ENCODE results near the gene DCTN3.

The DCTN3 gene

GRCh38 chr9:34664281-34665066, 44.2 kb upstream of the DCTN3 start:
- peak overlapping the region; percentile 58 to 90 for H3K18ac ChIP-seq (ENCODE audit: low read depth in 1 of 2, low read length in 2 of 2)
- peak overlapping the region; percentile 46 for H2AFZ ChIP-seq (ENCODE audit: low read depth, low read length)
- peak overlapping the region; percentile 56 for H4K91ac ChIP-seq (ENCODE audit: low read length)
- no peak overlapping the region for H2AK5ac ChIP-seq (ENCODE audit: low read length, severe bottlenecking)
- H2BK5ac ChIP-seq (ENCODE audit: low read depth, low read length, poor library complexity, severe bottlenecking) = no peak overlapping the region
- H3K4me3 ChIP-seq (ENCODE audit: insufficient read depth in 1 of 2, low read depth in 1 of 2, low read length in 2 of 2) = peak overlapping the region; percentile 60 to 85
- H2BK12ac ChIP-seq (ENCODE audit: low read length in 2 of 2) = peak overlapping the region; percentile 18 to 50
- H3K9ac ChIP-seq (ENCODE audit: low read length) = peak overlapping the region; percentile 89
- peak overlapping the region; percentile 42 to 68 for H3K4ac ChIP-seq (ENCODE audit: low read depth in 1 of 2, low read length in 2 of 2)
- H3K4me2 ChIP-seq (ENCODE audit: low read length, poor library complexity, severe bottlenecking) = peak overlapping the region; percentile 71
- no peak overlapping the region for H3K23ac ChIP-seq (ENCODE audit: low read length in 2 of 2)
- H3K4me1 ChIP-seq (ENCODE audit: control insufficient read depth, insufficient read depth, low read depth, low read length) = peaks cover 4% of the 10 kb centered on the region
- H2BK120ac ChIP-seq (ENCODE audit: low read depth, low read length) = no peak overlapping the region
- H3K27me3 ChIP-seq (ENCODE audit: control insufficient read depth in 1 of 2, insufficient read depth in 1 of 2, low read length in 2 of 2) = no peaks in the 10 kb centered on the region
- H4K8ac ChIP-seq (ENCODE audit: low read length) = peak overlapping the region; percentile 69
- no peaks in the 10 kb centered on the region for H3K9me3 ChIP-seq (ENCODE audit: control insufficient read depth, low read length)
- H2BK15ac ChIP-seq (ENCODE audit: low read depth, poor library complexity, severe bottlenecking) = no peak overlapping the region
- H3K14ac ChIP-seq (ENCODE audit: low read length in 2 of 2) = peak overlapping the region in 1 of 2 experiments; percentile 30
- DNase-seq = peak; percentile 85
- WGBS = 8% methylated on average over 17 of the region's 18 CpGs
- peak overlapping the region; percentile 49 for H3K27ac ChIP-seq (ENCODE audit: low read length, poor library complexity, severe bottlenecking)
- peaks cover 20% of the 10 kb centered on the region for H3K79me1 ChIP-seq (replicated peaks; ENCODE audit: low read length, poor library complexity, severe bottlenecking)
- H3K36me3 ChIP-seq (ENCODE audit: control insufficient read depth in 1 of 2, insufficient read depth in 2 of 2, low read depth in 1 of 2, low read length in 2 of 2) = peaks cover 19 to 43% of the 10 kb centered on the region in 2 experiments

GRCh38 chr9:34663303-34663605, 43.0 kb upstream of the DCTN3 start:
- H4K8ac ChIP-seq (ENCODE audit: low read length) = no peak overlapping the region
- no peak overlapping the region for H2BK120ac ChIP-seq (ENCODE audit: low read depth, low read length)
- H3K27ac ChIP-seq (ENCODE audit: low read length, poor library complexity, severe bottlenecking) = no peak overlapping the region
- no peak overlapping the region for H3K23ac ChIP-seq (ENCODE audit: low read length in 2 of 2)
- H3K27me3 ChIP-seq (ENCODE audit: control insufficient read depth in 1 of 2, insufficient read depth in 1 of 2, low read length in 2 of 2) = no peaks in the 10 kb centered on the region
- no peak overlapping the region for H3K14ac ChIP-seq (ENCODE audit: low read length in 2 of 2)
- no peak for DNase-seq
- H2AFZ ChIP-seq (ENCODE audit: low read depth, low read length) = no peak overlapping the region
- H2BK15ac ChIP-seq (ENCODE audit: low read depth, poor library complexity, severe bottlenecking) = no peak overlapping the region
- H3K79me1 ChIP-seq (replicated peaks; ENCODE audit: low read length, poor library complexity, severe bottlenecking) = peaks cover 15% of the 10 kb centered on the region
- no peaks in the 10 kb centered on the region for H3K9me3 ChIP-seq (ENCODE audit: control insufficient read depth, low read length)
- H3K4me3 ChIP-seq (ENCODE audit: insufficient read depth in 1 of 2, low read depth in 1 of 2, low read length in 2 of 2) = no peak overlapping the region
- H2BK5ac ChIP-seq (ENCODE audit: low read depth, low read length, poor library complexity, severe bottlenecking) = no peak overlapping the region
- no peak overlapping the region for H3K9ac ChIP-seq (ENCODE audit: low read length)
- peaks cover 15 to 31% of the 10 kb centered on the region in 2 experiments for H3K36me3 ChIP-seq (ENCODE audit: control insufficient read depth in 1 of 2, insufficient read depth in 2 of 2, low read depth in 1 of 2, low read length in 2 of 2)
- no peak overlapping the region for H3K18ac ChIP-seq (ENCODE audit: low read depth in 1 of 2, low read length in 2 of 2)
- no peak overlapping the region for H2BK12ac ChIP-seq (ENCODE audit: low read length in 2 of 2)
- peaks cover 6% of the 10 kb centered on the region for H3K4me1 ChIP-seq (ENCODE audit: control insufficient read depth, insufficient read depth, low read depth, low read length)
- H3K4me2 ChIP-seq (ENCODE audit: low read length, poor library complexity, severe bottlenecking) = no peak overlapping the region
- H3K4ac ChIP-seq (ENCODE audit: low read depth in 1 of 2, low read length in 2 of 2) = no peak overlapping the region
- H4K91ac ChIP-seq (ENCODE audit: low read length) = no peak overlapping the region
- no peak overlapping the region for H2AK5ac ChIP-seq (ENCODE audit: low read length, severe bottlenecking)

- no peak within 1 kb of the TSS for H2BK15ac ChIP-seq (ENCODE audit: low read depth, poor library complexity, severe bottlenecking)
- H2AK5ac ChIP-seq (ENCODE audit: low read length, severe bottlenecking) = no peak within 1 kb of the TSS
- H3K23ac ChIP-seq (ENCODE audit: low read length in 2 of 2) = peak within 1 kb of the TSS in 1 of 2 experiments; percentile 11
- H4K8ac ChIP-seq (ENCODE audit: low read length) = no peak within 1 kb of the TSS
- no peak for DNase-seq
- no peaks in the 10 kb centered on the region for H3K27me3 ChIP-seq (ENCODE audit: control insufficient read depth in 1 of 2, insufficient read depth in 1 of 2, low read length in 2 of 2)
- H3K4me2 ChIP-seq (ENCODE audit: low read length, poor library complexity, severe bottlenecking) = no peak within 1 kb of the TSS
- H3K9ac ChIP-seq (ENCODE audit: low read length) = no peak within 1 kb of the TSS
- H3K4me1 ChIP-seq (ENCODE audit: control insufficient read depth, insufficient read depth, low read depth, low read length) = peaks cover 6% of the 10 kb centered on the region
- peaks cover 11% of the 10 kb centered on the region for H3K79me1 ChIP-seq (replicated peaks; ENCODE audit: low read length, poor library complexity, severe bottlenecking)
- 96% methylated on average over 3 of the region's 4 CpGs for WGBS
- no peak within 1 kb of the TSS for H2BK12ac ChIP-seq (ENCODE audit: low read length in 2 of 2)
- H3K27ac ChIP-seq (ENCODE audit: low read length, poor library complexity, severe bottlenecking) = no peak within 1 kb of the TSS
- H2AFZ ChIP-seq (ENCODE audit: low read depth, low read length) = no peak within 1 kb of the TSS
- no peak within 1 kb of the TSS for H3K14ac ChIP-seq (ENCODE audit: low read length in 2 of 2)
- no peaks in the 10 kb centered on the region for H3K9me3 ChIP-seq (ENCODE audit: control insufficient read depth, low read length)
- H3K4me3 ChIP-seq (ENCODE audit: insufficient read depth in 1 of 2, low read depth in 1 of 2, low read length in 2 of 2) = no peak within 1 kb of the TSS
- no peak within 1 kb of the TSS for H2BK120ac ChIP-seq (ENCODE audit: low read depth, low read length)
- H3K18ac ChIP-seq (ENCODE audit: low read depth in 1 of 2, low read length in 2 of 2) = no peak within 1 kb of the TSS
- no peak within 1 kb of the TSS for H2BK5ac ChIP-seq (ENCODE audit: low read depth, low read length, poor library complexity, severe bottlenecking)
- peaks cover 12 to 26% of the 10 kb centered on the region in 2 experiments for H3K36me3 ChIP-seq (ENCODE audit: control insufficient read depth in 1 of 2, insufficient read depth in 2 of 2, low read depth in 1 of 2, low read length in 2 of 2)
- H3K4ac ChIP-seq (ENCODE audit: low read depth in 1 of 2, low read length in 2 of 2) = no peak within 1 kb of the TSS
- no peak within 1 kb of the TSS for H4K91ac ChIP-seq (ENCODE audit: low read length)
These were observed 42.4 kb upstream of the DCTN3 start, which contains the start of gene CCL27 for GRCh38 chr9:34662526-34663302. Gene CCL27 (minus strand): TSS chr9:34662657. CDS start chr9:34662633, 24 bp downstream.

- H3K23ac ChIP-seq (ENCODE audit: low read length in 2 of 2) = no peak overlapping the region
- peaks cover 17 to 29% of the 10 kb centered on the region in 2 experiments for H3K36me3 ChIP-seq (ENCODE audit: control insufficient read depth in 1 of 2, insufficient read depth in 2 of 2, low read depth in 1 of 2, low read length in 2 of 2)
- H2BK5ac ChIP-seq (ENCODE audit: low read depth, low read length, poor library complexity, severe bottlenecking) = no peak overlapping the region
- no peak overlapping the region for H2BK120ac ChIP-seq (ENCODE audit: low read depth, low read length)
- no peak overlapping the region for H4K91ac ChIP-seq (ENCODE audit: low read length)
- H3K4me3 ChIP-seq (ENCODE audit: insufficient read depth in 1 of 2, low read depth in 1 of 2, low read length in 2 of 2) = no peak overlapping the region
- H2AFZ ChIP-seq (ENCODE audit: low read depth, low read length) = no peak overlapping the region
- 92% methylated on average over 8 of the region's 8 CpGs for WGBS
- H2AK5ac ChIP-seq (ENCODE audit: low read length, severe bottlenecking) = no peak overlapping the region
- H3K4me2 ChIP-seq (ENCODE audit: low read length, poor library complexity, severe bottlenecking) = no peak overlapping the region
- no peak overlapping the region for H2BK12ac ChIP-seq (ENCODE audit: low read length in 2 of 2)
- peaks cover 2% of the 10 kb centered on the region for H3K79me1 ChIP-seq (replicated peaks; ENCODE audit: low read length, poor library complexity, severe bottlenecking)
- H3K18ac ChIP-seq (ENCODE audit: low read depth in 1 of 2, low read length in 2 of 2) = no peak overlapping the region
- H3K27me3 ChIP-seq (ENCODE audit: control insufficient read depth in 1 of 2, insufficient read depth in 1 of 2, low read length in 2 of 2) = no peaks in the 10 kb centered on the region
- no peak overlapping the region for H2BK15ac ChIP-seq (ENCODE audit: low read depth, poor library complexity, severe bottlenecking)
- peaks cover 4% of the 10 kb centered on the region for H3K4me1 ChIP-seq (ENCODE audit: control insufficient read depth, insufficient read depth, low read depth, low read length)
- H3K4ac ChIP-seq (ENCODE audit: low read depth in 1 of 2, low read length in 2 of 2) = no peak overlapping the region
- no peak overlapping the region for H4K8ac ChIP-seq (ENCODE audit: low read length)
- no peak overlapping the region for H3K14ac ChIP-seq (ENCODE audit: low read length in 2 of 2)
- no peak overlapping the region for H3K27ac ChIP-seq (ENCODE audit: low read length, poor library complexity, severe bottlenecking)
- H3K9ac ChIP-seq (ENCODE audit: low read length) = no peak overlapping the region
- H3K9me3 ChIP-seq (ENCODE audit: control insufficient read depth, low read length) = no peaks in the 10 kb centered on the region
- DNase-seq = peak; percentile 51
These were observed 39.4 kb upstream of the DCTN3 start for GRCh38 chr9:34659592-34660253.
